Keratinocyte (primary cell): ENCODE results near the gene CANT1. TPM values are rescaled to one million over a fixed set of nuclear protein-coding genes. Genes with fewer than 3 reads are reported as not detected.

Source experiments
- DNase-seq: peaks from one replicate; pipeline ENCODE4 v3.0.0-alpha.2; 2011; ENCODE audit warnings: low read depth, missing footprints, low spot score
- FAIRE-seq: peaks from 2 replicates; lab custom pipeline; 2011; peaks lifted over from hg19 to GRCh38; lab: Jason Lieb, UNC
- H2AFZ ChIP-seq: 2 replicates; pipeline ENCODE4 v1.6.0; 2012; ENCODE audit warnings: low read length, control low read depth, inconsistent platforms; ENCODE audit not compliant: control insufficient read depth
- H3K27ac ChIP-seq: 2 replicates; pipeline ENCODE4 v1.5.1; 2011; ENCODE audit warnings: low read length; ENCODE audit not compliant: control insufficient read depth, insufficient read depth
- H3K27me3 ChIP-seq: 3 replicates; pipeline ENCODE4 v1.6.0; 2011; ENCODE audit warnings: low read length; ENCODE audit not compliant: control insufficient read depth, insufficient read depth; ENCODE audit errors: extremely low read depth
- H3K36me3 ChIP-seq, 2 experiments: 2 replicates in 1 of 2; 3 replicates in 1 of 2; pipeline ENCODE4 v1.5.1; 2011; ENCODE audit warnings: low read length in 2 of 2, mild to moderate bottlenecking in 1 of 2; ENCODE audit not compliant: control insufficient read depth in 2 of 2, insufficient read depth in 2 of 2; ENCODE audit errors: extremely low read depth in 1 of 2
- H3K4me1 ChIP-seq: 3 replicates; pipeline ENCODE4 v1.5.1; 2011; ENCODE audit warnings: low read length; ENCODE audit not compliant: control insufficient read depth, insufficient read depth; ENCODE audit errors: extremely low read depth
- H3K4me2 ChIP-seq: 3 replicates; pipeline ENCODE4 v1.6.0; 2011; ENCODE audit warnings: low read depth, low read length; ENCODE audit not compliant: control insufficient read depth, insufficient read depth; ENCODE audit errors: extremely low read depth
- H3K4me3 ChIP-seq, 3 experiments: fragments of 200-600 bp in 1 of 3; sonication (generic) in 1 of 3; 2 replicates in 2 of 3; 3 replicates in 1 of 3; pipeline ENCODE4 v1.5.1; 2011 to 2016; ENCODE audit warnings: low read length in 3 of 3, mild to moderate bottlenecking in 3 of 3, control low read depth in 2 of 3, inconsistent platforms in 1 of 3, low read depth in 1 of 3, mixed read lengths in 1 of 3, mixed run types in 1 of 3, moderate library complexity in 1 of 3; ENCODE audit not compliant: control insufficient read depth in 2 of 3, insufficient read depth in 2 of 3; ENCODE audit errors: extremely low read depth in 1 of 3
- H3K79me2 ChIP-seq: 2 replicates; pipeline ENCODE4 v1.6.0; 2012; ENCODE audit warnings: low read length; ENCODE audit not compliant: control insufficient read depth, insufficient read depth
- H3K9ac ChIP-seq: 3 replicates; pipeline ENCODE4 v1.6.0; 2011; ENCODE audit warnings: low read length; ENCODE audit not compliant: control insufficient read depth, insufficient read depth; ENCODE audit errors: extremely low read depth
- H3K9me1 ChIP-seq: 3 replicates; pipeline ENCODE4 v1.6.0; 2011; ENCODE audit warnings: low read length; ENCODE audit not compliant: control insufficient read depth, insufficient read depth; ENCODE audit errors: extremely low read depth
- H3K9me3 ChIP-seq: 2 replicates; pipeline ENCODE4 v1.5.1; 2012; ENCODE audit warnings: low read depth, low read length; ENCODE audit not compliant: control insufficient read depth
- H4K20me1 ChIP-seq: 3 replicates; pipeline ENCODE4 v1.6.0; 2011; ENCODE audit warnings: low read length; ENCODE audit not compliant: control insufficient read depth, insufficient read depth; ENCODE audit errors: extremely low read depth
- CTCF ChIP-seq, 3 experiments: IDR thresholded peaks in 1 of 3; conservative IDR thresholded peaks in 1 of 3; optimal IDR thresholded peaks in 1 of 3; 2 replicates in 2 of 3; 3 replicates in 1 of 3; pipeline versions ENCODE3 to v1.5.1; 2011; ENCODE audit warnings: low read length in 3 of 3, mild to moderate bottlenecking in 3 of 3, moderate library complexity in 2 of 3, control low read depth in 1 of 3, inconsistent platforms in 1 of 3; ENCODE audit not compliant: insufficient read depth in 2 of 3; ENCODE audit errors: extremely low read depth in 1 of 3
- EZH2 ChIP-seq: IDR thresholded peaks from one replicate; pipeline ENCODE4 v1.6.1; 2012; ENCODE audit warnings: inconsistent platforms, mild to moderate bottlenecking, low read length, moderate library complexity
- dilution Hi-C: fragments of 300-500 bp; cut with MboI; formaldehyde crosslinking; loops from one replicate; pipeline ENCODE4 v1.7.0; 2020; ENCODE audit warnings: low sequenced_read_pairs; ENCODE audit not compliant: extremely low pct_ligation_motif_present
- polyA plus RNA-seq, 5 experiments: library from polyadenylated mRNA; depleted of rRNA in 3 of 5; stranded (reverse) in 3 of 5; stranded (forward) in 1 of 5; unstranded in 1 of 5; fragments of >200 nt; gene quantifications; 1 replicate in 1 of 5; 2 replicates in 3 of 5; 3 replicates in 1 of 5; pipeline versions ENCODE4 v1.2.1 to v1.2.3, GENCODE V29; 2011 to 2012; ENCODE audit warnings: missing spikeins in 2 of 5, low read depth in 1 of 5, low replicate concordance in 1 of 5

The CANT1 gene
- polyA plus RNA-seq, 1 donor (not counting 4 experiments of a cell fraction or from before 2014, with no cell fraction given): 53.2 TPM

- no peak overlapping the region for H3K4me3 ChIP-seq
- no peak overlapping the region for H2AFZ ChIP-seq
- TF ChIP-seq CTCF (optimal IDR thresholded peaks at IDR 0.05 in 1 of 3, IDR thresholded peaks at IDR 0.05 in 1 of 3, conservative IDR thresholded peaks at IDR 0.05 in 1 of 3; ENCODE audit: extremely low read depth in 1 of 3, insufficient read depth in 2 of 3, low read length in 3 of 3): no peak
- no peak for TF ChIP-seq EZH2
- H3K27me3 ChIP-seq: no peaks in the 10 kb centered on the region
- FAIRE-seq: no peak
- H3K4me2 ChIP-seq: no peak overlapping the region
- peaks cover 2% of the 10 kb centered on the region for H4K20me1 ChIP-seq
- H3K79me2 ChIP-seq: no peaks in the 10 kb centered on the region
- H3K9ac ChIP-seq: no peak overlapping the region
- no peaks in the 10 kb centered on the region for H3K9me1 ChIP-seq
- H3K27ac ChIP-seq: no peak overlapping the region
- H3K9me3 ChIP-seq: no peaks in the 10 kb centered on the region
- DNase-seq: no peak
- peaks cover 5% of the 10 kb centered on the region for H3K4me1 ChIP-seq
- dilution Hi-C loops: no loop called here
- H3K36me3 ChIP-seq: peaks cover 0 to 7% of the 10 kb centered on the region in 2 experiments
Measured at GRCh38 chr17:78967782-78968362, 41.7 kb downstream of the CANT1 start.

GRCh38 chr17:78966910-78967600, 42.5 kb downstream of the CANT1 start:
- dilution Hi-C loops: no loop called here
- no peak overlapping the region for H3K4me3 ChIP-seq
- DNase-seq: no peak
- H3K4me2 ChIP-seq: no peak overlapping the region
- peaks cover 8% of the 10 kb centered on the region for H3K4me1 ChIP-seq
- peaks cover 0 to 6% of the 10 kb centered on the region in 2 experiments for H3K36me3 ChIP-seq
- no peak overlapping the region for H3K27ac ChIP-seq
- no peaks in the 10 kb centered on the region for H3K9me3 ChIP-seq
- no peak overlapping the region for H3K9ac ChIP-seq
- no peaks in the 10 kb centered on the region for H3K9me1 ChIP-seq
- peaks cover 2% of the 10 kb centered on the region for H4K20me1 ChIP-seq
- no peak overlapping the region for H2AFZ ChIP-seq
- FAIRE-seq: no peak
- no peaks in the 10 kb centered on the region for H3K79me2 ChIP-seq
- TF ChIP-seq EZH2: no peak
- TF ChIP-seq CTCF (optimal IDR thresholded peaks at IDR 0.05 in 1 of 3, IDR thresholded peaks at IDR 0.05 in 1 of 3, conservative IDR thresholded peaks at IDR 0.05 in 1 of 3; ENCODE audit: extremely low read depth in 1 of 3, insufficient read depth in 2 of 3, low read length in 3 of 3): no peak
- H3K27me3 ChIP-seq: no peaks in the 10 kb centered on the region
